GM19035 (cell line): ENCODE measurements around the gene ZNF527.
"Not testable (repeated sequence)": the region's sequence is repeated elsewhere in the genome, so short reads cannot be mapped to it uniquely, and the experiment has no call there.

Source experiments
- ATAC-seq: cut with Tn5 transposase; IDR thresholded peaks from one replicate; pipeline ENCODE4 v1.9.1; 2021; ENCODE audit not compliant: unreplicated experiment

The ZNF527 gene

DNA sequence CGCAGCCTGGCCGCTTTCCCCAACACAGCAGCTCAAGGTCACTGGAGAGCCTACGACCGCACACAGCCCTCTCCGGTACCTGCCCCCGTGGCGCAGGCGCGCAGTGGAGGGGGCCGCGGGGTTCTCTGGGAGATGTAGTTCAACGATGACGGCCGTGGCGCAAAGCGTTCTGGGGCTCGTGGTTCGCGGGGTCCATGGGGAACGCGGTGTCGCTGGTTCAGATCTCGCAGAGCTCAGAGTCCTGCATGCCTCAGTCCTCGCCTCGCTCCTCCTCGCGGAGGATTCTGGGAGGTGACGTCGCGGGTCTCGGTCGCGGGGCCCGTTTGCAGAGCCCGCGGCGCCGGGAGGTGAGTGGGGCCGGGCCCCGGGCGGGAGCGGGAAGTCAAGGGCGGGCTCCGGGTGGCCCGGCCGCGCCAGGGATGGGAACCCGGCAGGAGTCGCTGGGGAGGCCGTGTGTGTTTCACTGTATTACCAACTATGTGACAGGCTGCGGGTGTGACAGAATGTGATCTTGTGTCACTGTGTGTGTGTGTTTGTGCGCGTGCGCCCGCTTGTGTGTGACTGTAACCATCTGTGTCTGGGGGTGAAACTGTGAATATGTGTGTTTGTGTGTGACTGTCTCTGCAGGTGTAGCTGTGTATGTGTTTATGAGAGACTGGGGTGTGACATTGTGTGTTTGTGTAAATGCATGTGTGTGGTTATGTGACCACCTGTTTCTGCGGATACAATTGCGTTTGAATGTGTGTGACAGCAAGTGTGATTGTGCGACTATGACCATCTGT, at the start of gene ZNF527:
Gene ZNF527 (plus strand): TSS at position 220 of the 782 bp plus-strand sequence. CDS start 3,100 bp downstream, outside the sequence.
- ATAC-seq, result peak; percentile 98

DNA sequence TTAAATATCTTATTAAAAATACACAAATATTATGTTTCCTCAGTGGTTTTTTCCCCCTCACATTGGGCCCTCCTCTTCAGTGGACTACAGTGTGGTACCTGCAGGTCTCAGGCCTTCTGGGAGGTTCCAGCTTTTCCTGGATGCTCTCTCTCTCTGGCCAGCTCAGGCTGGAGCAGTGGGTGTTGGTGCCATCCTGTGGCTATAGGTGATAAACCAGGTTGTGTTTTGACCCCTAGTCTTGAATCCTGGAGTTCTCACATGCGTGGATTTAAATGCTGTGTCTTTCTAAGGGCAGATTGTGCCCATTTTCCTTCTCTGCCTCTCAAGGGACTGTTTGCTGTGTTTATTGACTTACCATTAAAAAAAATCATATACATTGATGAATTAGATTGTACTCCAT, 41.2 kb upstream of the ZNF527 start:
- ATAC-seq, result no peak

DNA sequence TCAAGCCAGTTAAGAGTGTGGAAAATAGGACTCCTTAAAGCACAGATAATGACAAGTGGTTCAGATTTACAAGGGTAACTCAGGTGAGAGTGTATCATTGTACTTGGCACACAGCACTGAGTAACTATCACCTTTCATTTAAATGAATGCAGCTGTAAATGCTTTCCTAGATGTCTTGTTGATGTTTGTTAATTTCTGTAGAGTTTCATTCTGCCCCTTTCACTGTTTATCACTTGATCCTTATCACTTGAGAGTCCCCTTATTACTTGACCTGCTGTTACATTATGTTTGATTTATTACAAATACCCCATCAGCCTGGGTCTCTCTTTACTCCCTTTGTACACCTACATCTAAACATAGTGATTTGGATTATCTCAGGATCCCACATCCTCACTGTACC, 38.1 kb upstream of the ZNF527 start:
- ATAC-seq, result no peak

DNA sequence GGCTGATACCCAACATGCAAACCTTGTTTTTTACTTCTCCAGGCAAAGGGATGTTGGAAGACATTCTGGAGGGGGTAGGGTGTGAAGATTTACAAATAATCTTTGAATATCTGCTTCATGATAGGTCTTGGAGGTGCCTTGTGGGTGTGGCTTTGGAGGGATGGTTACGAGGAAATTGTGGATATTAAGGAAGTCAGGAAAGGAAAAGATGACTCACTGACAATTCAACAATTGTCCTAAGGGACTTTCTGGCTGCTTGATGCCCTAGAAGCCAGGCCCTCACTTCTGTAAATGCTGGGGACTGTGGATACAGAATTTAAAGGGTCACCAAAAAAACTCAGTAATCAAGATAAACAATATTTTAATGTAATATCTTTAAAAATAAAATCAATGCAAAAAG, 37.4 kb upstream of the ZNF527 start:
- ATAC-seq, result no peak

DNA sequence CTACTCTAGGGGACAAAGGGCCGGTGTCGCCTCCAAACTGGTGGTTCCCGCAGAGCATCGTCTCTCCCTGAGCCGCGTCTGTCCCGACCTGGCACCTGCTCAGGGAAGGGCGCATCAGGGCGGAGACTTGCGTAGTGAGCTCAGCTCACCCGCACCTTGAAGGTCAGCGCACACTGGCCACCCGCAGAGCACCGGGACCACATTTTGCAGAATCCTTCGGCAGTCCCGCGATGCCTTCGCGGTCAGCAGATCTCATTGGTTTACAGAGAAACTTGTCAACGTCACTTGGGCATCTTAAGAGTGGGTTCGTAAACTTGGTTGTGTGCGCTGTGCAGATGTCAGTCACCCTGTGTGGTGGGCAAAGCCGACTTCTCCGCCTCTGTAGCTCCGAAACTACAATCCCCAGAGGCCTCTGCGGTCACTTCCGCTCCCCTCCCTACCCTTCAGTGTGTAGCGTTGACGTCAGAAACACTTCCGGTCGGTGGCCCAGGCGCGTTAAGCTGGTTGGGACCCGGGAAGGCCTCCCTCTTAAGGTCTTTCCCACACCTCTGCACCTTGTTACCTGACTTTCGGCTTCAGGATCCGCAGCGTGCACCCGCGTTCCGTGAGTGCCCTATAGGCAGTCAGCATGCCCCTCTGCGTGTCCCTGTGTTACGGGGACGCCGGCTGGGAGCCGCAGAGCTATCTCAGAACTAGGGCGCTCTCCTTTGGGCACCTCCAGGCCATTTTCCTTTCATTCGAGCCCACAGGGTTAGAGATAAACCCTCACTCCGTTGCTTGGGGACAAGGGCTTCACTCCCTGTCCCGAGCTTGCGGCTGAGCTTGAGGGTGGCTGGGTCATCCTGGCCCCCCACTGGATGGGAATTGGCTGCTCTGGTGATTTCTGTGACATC, 36.5 kb upstream of the ZNF527 start:
- peak; percentile 80 for ATAC-seq

DNA sequence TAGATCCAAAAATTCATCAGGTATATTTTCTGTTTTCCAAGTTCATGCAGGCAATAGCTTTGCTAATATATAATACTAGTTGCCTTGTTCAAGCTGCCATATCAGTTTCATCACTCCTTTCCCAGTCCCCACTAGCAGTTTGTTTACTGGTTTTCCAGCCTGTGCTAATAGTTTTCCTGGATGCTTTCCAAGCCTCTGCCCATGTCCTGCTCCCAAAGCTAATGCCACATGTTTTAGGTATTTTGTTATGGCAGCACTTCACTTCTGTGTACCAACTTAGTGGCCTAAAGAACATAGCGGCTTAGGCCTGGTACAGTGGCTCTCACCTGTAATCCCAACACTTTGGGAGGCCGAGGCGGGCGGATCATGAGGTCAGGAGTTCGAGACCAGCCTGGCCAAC, 28.1 kb upstream of the ZNF527 start:
- ATAC-seq, result no peak

DNA sequence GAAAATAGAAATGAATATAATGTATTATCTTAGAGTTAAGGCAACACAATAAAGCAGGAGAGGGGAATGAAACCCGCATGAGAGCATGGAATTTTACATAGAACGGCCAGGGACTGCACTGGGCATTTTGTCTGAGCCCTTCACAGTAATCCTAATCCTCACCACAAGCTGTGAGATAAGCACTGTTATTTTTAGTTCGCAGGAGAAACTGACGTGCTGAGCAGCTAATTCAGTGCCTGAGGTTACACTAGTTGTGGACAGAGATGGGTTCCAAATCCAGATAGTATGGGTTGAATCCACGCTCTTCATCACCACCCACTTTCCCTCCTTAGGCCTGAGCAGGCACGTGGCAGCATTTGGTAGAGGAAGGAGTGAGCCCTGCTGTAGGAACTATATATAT, 24.8 kb upstream of the ZNF527 start:
- no peak for ATAC-seq

DNA sequence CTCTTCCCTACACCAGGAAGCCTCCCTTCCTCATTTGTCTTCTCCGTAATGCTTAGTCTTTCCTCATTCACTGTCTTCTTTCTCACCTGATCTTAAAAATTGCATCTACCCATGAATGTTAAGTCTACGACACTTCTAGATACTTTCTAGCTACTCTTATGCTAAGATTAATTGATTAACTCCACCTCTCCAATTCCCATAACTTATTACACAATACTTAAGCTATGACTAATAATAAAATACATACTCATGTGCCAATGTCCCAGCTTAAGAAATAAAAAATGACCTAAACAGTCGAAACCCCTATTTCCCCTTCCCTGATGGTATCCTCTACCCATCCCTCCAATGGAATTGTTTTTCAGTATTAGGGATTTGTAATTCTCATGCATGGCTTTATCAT, 22.8 kb upstream of the ZNF527 start:
- no peak for ATAC-seq

DNA sequence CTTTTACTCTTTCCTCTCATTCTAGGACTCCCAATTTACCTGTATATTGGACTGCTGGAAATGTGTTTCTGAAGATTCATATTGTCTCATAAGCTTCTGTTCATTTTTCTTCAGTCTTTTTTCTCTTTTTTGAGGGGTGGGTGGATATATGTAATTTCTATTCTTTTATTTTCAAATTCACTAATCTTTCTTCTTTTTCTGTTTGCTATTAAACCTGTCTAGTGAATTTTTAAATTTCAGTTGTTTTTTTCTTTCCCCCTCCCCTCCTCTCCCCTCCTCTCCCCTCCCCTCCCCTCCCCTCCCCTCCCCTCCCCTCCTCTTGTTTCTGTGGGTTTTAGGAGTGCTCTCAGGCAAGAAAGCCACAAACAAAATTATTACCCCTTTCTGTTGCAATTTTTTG, 16.9 kb upstream of the ZNF527 start:
- ATAC-seq, result no peak

DNA sequence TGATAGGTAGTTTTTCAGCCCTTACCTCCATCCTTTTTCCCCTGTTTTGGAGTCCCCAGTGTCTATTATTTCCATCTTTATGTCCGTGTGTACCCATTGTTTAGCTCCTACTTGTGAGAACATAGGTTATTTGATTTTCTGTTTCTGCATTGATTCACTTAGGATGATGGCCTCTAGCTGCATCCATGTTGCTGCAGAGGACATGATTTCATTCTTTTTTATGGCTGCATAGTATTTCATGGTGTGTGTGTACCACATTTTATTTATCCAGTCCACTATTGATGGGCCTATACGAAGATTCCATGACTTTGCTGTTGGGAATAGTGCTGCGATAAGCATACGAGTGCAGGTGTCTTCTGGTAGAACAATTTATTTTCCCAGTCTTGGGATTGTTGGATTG, 15.0 kb upstream of the ZNF527 start:
- no peak for ATAC-seq

DNA sequence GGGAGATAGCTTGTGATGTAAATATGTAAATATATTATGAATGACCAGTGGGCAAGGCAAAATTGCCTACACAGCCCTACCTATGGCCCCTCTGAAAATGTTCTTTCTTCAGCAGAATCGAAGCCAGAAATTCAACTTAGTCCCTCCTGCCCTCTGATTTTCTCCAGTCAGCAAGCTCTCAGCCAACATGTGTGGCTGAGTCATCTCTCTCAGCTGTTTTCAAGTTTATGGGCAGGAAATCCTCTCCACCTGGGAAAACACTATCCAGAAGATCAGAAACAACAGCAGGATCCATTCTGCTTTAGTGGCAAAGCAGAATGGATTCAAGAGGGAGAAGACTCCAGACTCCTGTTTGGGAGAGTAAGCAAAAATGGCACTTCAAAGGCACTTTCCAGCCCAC, 8.9 kb upstream of the ZNF527 start:
- no peak for ATAC-seq

DNA sequence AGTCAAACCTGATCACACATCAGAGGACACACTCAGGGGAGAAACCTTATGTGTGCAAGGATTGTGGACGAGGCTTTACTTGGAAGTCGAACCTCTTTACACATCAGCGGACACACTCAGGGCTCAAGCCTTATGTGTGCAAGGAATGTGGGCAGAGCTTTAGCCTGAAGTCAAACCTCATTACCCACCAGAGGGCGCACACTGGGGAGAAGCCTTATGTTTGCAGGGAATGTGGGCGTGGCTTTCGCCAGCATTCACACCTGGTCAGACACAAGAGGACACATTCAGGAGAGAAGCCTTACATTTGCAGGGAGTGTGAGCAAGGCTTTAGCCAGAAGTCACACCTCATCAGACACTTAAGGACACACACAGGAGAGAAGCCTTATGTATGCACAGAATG, 8.2 kb upstream of the ZNF527 start:
- ATAC-seq, result no peak

DNA sequence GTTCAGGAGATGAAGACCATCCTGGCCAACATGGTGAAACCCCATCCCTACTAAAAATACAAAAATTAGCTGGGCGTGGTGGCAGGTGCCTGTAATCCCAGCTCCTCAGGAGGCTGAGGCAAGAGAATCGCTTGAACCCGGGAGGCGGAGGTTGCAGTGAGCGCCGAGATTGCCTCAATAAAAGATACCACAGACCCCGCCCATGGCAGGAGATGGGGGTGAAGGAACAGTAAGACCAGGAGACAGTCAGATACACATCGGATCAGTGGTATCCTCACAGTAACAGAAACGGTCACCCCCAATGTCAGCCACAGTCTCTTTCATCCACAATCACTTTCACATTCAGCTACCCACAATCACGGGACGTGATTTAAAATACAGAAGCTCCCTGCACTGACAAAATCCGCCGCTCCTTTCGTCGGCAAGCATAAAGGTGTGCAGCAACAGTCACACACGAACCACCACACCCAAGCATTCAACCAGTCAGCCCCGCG, 466 bp upstream of the ZNF527 start:
- ATAC-seq, result peak; percentile 29

DNA sequence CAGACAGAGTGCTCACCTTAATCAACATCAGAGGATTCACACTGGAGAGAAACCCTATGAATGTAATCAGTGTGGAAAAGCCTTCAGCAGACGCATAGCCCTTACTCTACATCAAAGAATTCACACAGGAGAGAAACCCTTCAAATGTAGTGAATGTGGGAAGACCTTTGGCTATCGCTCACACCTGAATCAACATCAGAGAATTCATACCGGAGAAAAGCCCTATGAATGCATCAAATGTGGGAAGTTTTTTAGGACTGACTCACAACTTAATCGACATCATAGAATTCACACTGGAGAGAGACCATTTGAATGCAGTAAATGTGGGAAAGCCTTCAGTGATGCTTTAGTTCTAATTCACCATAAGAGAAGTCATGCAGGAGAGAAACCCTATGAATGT, 18.3 kb downstream of the ZNF527 start:
- no peak for ATAC-seq

DNA sequence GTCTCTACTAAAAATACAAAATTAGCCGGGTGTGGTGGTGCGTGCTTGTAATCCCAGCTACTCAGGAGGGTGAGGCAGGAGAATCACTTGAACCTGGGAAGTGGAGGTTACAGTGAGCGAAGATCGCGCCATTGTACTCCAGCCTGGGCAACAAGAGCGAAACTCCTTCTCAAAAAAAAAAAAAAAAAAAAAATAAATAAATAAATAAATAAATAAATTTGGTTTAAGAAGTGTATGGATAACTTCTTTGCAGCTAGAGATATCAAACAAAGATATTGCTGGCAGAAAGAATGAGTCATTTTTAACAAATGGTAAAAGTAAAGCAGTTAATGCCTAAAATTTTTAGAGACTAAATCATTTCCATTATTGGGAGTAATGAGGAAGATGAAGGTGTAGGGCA, 20.5 kb downstream of the ZNF527 start:
- not testable (repeated sequence) for ATAC-seq

DNA sequence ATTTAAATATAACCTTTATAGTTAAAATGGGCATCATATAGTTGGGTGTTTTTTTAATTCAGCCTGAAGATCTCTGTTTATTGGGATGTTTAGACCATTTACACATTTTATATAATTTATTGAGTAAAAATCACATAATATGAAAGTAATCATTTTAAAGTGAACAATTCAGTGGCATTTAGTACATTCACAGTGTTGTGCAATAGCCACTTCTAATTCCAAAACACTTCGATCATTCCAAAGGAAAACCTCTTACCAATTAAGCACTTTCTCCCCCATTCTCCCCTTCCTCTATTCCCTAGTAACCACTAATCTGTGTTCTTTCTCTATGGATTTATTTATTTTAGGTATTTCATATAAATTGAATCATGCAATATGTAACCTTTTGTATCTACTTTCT, 30.2 kb downstream of the ZNF527 start:
- no peak for ATAC-seq

DNA sequence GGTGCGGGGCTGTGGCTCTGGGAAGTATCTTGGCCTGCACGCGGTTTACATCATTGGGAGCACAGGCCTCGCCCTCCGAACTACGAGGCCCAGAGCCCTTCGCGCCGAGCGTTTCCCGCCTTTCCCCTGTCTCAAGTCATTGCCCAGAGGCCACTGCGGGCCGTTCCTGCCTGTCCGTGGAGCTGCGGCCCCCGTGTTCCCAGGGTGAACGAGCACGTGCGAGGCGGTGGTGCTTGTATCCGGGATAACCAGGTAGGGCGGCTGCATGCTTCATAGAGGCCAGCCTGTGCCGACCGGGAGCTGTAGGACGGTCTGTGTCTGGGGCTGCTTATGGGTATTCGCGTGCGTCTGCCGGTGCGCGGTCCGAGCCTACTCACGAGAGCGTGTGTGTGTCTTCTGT, 32.5 kb downstream of the ZNF527 start:
- no peak for ATAC-seq

DNA sequence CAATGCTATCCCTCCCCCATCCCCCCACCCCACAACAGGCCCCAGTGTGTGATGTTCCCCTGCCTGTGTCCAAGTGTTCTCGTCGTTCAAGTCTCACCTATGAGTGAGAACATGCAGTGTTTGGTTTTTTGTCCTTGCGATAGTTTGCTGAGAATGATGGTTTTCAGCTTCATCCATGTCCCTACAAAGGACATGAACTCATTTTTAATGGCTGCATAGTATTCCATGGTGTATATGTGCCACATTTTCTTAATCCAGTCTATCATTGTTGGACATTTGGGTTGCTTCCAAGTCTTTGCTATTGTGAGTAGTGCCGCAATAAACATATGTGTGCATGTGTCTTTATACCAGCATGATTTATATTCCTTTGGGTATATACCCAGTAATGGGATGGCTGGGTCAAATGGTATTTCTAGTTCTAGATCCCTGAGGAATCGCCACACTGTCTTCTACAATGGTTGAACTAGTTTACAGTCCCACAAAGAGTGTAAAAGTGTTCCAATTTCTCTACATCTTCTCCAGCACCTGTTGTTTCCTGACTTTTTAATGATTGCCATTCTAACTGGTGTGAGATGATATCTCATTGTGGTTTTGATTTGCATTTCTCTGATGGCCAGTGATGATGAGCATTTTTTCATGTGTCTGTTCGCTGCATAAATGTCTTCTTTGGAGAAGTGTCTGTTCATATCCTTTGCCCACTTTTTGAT, 35.4 kb downstream of the ZNF527 start:
- not testable (repeated sequence) for ATAC-seq

DNA sequence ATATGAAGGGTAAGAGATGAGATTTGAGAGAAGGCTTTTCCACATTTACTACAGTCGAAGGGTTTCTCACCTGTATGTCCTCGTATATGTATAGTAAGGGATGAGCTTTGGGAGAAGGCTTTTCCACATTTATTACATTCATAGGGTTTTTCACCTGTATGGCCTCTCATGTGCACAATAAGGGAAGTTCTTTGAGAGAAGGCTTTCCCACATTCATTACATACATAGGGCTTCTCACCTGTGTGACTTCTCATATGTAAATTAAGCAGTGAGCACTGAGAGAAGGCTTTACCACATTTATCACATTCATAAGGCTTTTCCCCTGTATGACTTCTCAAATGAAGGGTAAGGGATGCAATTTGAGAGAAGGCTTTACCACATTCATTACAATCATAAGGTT, 41.8 kb downstream of the ZNF527 start:
- no peak for ATAC-seq

DNA sequence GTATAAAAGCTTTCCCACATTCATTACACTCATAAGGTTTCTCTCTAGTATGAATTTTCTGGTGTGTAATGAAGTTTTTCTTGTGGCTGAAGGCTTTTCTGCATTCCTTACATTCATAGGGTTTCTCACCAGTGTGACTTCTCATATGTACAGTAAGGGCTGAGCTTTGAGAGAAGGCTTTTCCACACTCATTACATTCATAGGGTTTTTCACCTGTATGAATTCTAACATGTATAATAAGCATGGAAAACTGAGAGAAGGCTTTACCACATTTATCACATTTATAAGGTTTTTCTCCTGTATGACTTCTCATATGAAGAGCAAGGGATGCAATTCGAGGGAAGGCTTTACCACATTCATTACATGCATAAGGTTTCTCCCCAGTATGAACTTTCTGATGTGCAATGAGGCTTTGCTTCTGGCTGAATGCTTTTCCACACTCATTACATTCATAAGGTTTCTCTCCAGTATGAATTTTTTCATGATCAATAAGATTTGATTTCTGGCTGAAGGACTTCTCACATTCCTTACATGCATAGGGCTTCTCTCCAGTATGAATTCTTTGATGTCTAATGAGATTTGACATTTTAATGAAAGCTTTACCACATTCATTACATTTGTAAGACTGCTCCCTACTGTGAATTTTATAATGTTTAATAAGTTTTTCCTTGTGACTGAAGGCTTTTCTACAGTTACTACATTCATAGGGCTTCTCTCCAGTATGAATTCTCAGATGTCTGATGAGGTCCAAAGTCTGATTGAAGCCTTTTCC, 42.6 kb downstream of the ZNF527 start:
- ATAC-seq, result no peak
